ENCODE data around the gene OLFM3. TPM values are rescaled to one million over a fixed set of nuclear protein-coding genes. Genes with fewer than 3 reads are reported as not detected.

The OLFM3 gene
- total RNA-seq, 1 experiment from 2014 or later: not detected

- Mint-ChIP-seq H3K9me3 (ENCODE audit: low read depth, unreplicated experiment) (no peaks in the 10 kb centered on the region), H3K27me3 (ENCODE audit: unreplicated experiment) (no peaks in the 10 kb centered on the region), H3K36me3 (ENCODE audit: insufficient read depth, unreplicated experiment) (no peaks in the 10 kb centered on the region), H3K27ac (ENCODE audit: unreplicated experiment) (no peak overlapping the region), H3K4me1 (ENCODE audit: low read depth, unreplicated experiment) (no peaks in the 10 kb centered on the region), H3K4me3 (ENCODE audit: low read depth, unreplicated experiment) (no peak overlapping the region)
- TF ChIP-seq CTCF (IDR thresholded peaks at IDR 0.05; ENCODE audit: unreplicated experiment): no peak
- DNase-seq: no peak
- CTCF ChIA-PET: no interaction called here
- BruUV-seq (replicated peaks): no TSS peak
- intact Hi-C loops (cut with micrococcal nuclease; ENCODE audit: unreplicated experiment): no loop called here
These were observed 76.1 kb downstream of the OLFM3 start for GRCh38 chr1:101920577-101920976.

GRCh38 chr1:101918277-101918676, 78.4 kb downstream of the OLFM3 start:
- no peaks in the 10 kb centered on the region for H3K4me1 Mint-ChIP-seq (ENCODE audit: low read depth, unreplicated experiment)
- DNase-seq: no peak
- H3K36me3 Mint-ChIP-seq (ENCODE audit: insufficient read depth, unreplicated experiment): no peaks in the 10 kb centered on the region
- no peaks in the 10 kb centered on the region for H3K27me3 Mint-ChIP-seq (ENCODE audit: unreplicated experiment)
- H3K27ac Mint-ChIP-seq (ENCODE audit: unreplicated experiment): no peak overlapping the region
- H3K4me3 Mint-ChIP-seq (ENCODE audit: low read depth, unreplicated experiment): no peak overlapping the region
- no peak for TF ChIP-seq CTCF (IDR thresholded peaks at IDR 0.05; ENCODE audit: unreplicated experiment)
- intact Hi-C loops (cut with micrococcal nuclease; ENCODE audit: unreplicated experiment): no loop called here
- CTCF ChIA-PET: no interaction called here
- no TSS peak for BruUV-seq (replicated peaks)
- peaks cover 2% of the 10 kb centered on the region for H3K9me3 Mint-ChIP-seq (ENCODE audit: low read depth, unreplicated experiment)

GRCh38 chr1:101915597-101915996, 81.1 kb downstream of the OLFM3 start:
- no TSS peak for BruUV-seq (replicated peaks)
- CTCF ChIA-PET: no interaction called here
- no peak for DNase-seq
- no peaks in the 10 kb centered on the region for H3K27me3 Mint-ChIP-seq (ENCODE audit: unreplicated experiment)
- H3K36me3 Mint-ChIP-seq (ENCODE audit: insufficient read depth, unreplicated experiment): no peaks in the 10 kb centered on the region
- intact Hi-C loops (cut with micrococcal nuclease; ENCODE audit: unreplicated experiment): no loop called here
- H3K4me3 Mint-ChIP-seq (ENCODE audit: low read depth, unreplicated experiment): no peak overlapping the region
- no peak overlapping the region for H3K27ac Mint-ChIP-seq (ENCODE audit: unreplicated experiment)
- no peak for TF ChIP-seq CTCF (IDR thresholded peaks at IDR 0.05; ENCODE audit: unreplicated experiment)
- H3K4me1 Mint-ChIP-seq (ENCODE audit: low read depth, unreplicated experiment): no peaks in the 10 kb centered on the region
- H3K9me3 Mint-ChIP-seq (ENCODE audit: low read depth, unreplicated experiment): peaks cover 2% of the 10 kb centered on the region

- Mint-ChIP-seq H3K36me3 (ENCODE audit: insufficient read depth, unreplicated experiment) (no peaks in the 10 kb centered on the region), H3K4me1 (ENCODE audit: low read depth, unreplicated experiment) (no peaks in the 10 kb centered on the region), H3K27ac (ENCODE audit: unreplicated experiment) (no peak overlapping the region), H3K27me3 (ENCODE audit: unreplicated experiment) (no peaks in the 10 kb centered on the region), H3K9me3 (ENCODE audit: low read depth, unreplicated experiment) (peaks cover 2% of the 10 kb centered on the region), H3K4me3 (ENCODE audit: low read depth, unreplicated experiment) (no peak overlapping the region)
- intact Hi-C loops (cut with micrococcal nuclease; ENCODE audit: unreplicated experiment): no loop called here
- CTCF ChIA-PET: no interaction called here
- no peak for DNase-seq
- BruUV-seq (replicated peaks): no TSS peak
- TF ChIP-seq CTCF (IDR thresholded peaks at IDR 0.05; ENCODE audit: unreplicated experiment): no peak
These were observed 82.1 kb downstream of the OLFM3 start for GRCh38 chr1:101914473-101915242.
